NCI-H1092 treated with DMSO at 0.1 percent for 48 hours (cell line): ENCODE data around the gene TNRC6B.
"Not testable (repeated sequence)": the region's sequence is repeated elsewhere in the genome, so short reads cannot be mapped to it uniquely, and the experiment has no call there.

Experiments
- DNase-seq: peaks from one replicate; lab custom pipeline; 2025; lab: John Stamatoyannopoulos, UW

Gene TNRC6B

DNA sequence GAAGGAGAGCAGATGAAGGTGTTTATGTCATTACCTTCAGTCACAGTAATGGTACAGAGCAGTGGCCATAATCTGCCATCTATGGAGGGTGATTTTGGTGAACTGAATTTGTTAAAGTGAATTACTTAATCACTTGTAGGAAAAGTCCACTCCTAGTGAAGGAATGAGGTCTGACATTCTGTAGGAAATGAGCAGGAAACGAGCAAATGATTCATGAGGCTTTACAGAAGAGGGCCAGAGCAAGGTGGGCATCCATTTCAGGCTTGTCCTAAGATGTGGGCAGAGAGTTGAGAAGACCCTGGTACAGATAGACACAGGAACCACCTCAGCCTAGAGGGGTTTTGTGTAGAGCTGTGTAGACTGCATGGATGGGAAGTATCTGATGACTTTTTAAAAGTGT lies 186.7 kb downstream of the TNRC6B start:
- no peak for DNase-seq

DNA sequence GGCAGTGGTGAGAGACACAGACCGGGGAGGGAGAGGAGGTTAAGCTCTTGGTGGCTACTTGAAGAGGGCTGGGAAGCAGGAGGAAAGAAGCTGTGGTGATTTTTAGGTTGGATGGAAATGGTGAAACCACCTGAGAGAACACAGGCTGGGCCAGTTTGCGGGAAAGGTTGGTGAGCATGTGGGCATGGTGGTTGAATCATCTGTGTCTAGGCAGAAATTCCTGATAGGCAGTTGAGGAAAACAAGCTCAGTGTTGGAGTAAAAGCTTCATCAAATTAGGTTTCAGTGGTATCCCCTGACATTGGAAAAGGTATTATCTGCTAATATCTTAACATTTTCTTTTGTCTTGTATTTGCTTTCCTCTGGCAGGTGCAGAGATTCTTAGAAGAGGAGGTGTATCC lies 188.3 kb downstream of the TNRC6B start:
- DNase-seq: no peak

DNA sequence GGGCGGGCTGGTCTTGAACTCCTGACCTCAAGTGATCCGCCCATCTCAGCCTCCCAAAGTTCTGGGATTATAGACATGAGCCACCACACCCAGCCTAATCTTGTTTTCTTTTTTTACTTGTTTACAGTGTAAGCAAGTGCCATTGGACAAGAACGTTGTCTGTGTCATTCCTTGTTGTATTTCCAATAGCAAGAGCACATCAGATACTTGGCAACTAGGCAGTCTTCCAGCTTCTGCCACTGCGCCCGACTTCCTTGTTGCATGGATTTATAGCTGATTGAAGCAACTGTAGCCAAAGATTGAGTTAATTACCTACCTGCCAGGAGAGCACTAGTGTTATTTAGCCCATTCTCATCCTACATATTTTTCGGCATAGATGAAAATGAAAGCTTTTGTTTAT lies 189.6 kb downstream of the TNRC6B start:
- no peak for DNase-seq

DNA sequence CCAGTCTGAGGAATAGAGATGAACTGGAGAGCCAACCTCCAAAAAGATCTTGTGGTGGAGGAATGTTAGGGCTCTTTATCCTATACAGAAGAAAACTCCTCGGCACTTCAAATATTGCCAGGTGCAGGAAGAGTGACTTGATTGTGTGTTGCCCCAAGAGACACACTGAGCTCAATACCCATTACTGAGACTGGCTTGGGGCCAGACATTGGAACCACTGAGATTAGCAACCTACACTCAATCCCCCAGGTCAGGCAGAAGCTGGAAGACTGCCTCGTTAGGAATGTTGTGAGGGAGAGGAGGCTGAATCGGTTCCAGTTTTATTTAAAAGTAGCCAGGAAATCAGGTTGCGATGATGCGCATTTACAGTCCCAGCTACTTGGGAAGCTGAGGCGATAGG lies 190.3 kb downstream of the TNRC6B start:
- DNase-seq: no peak

DNA sequence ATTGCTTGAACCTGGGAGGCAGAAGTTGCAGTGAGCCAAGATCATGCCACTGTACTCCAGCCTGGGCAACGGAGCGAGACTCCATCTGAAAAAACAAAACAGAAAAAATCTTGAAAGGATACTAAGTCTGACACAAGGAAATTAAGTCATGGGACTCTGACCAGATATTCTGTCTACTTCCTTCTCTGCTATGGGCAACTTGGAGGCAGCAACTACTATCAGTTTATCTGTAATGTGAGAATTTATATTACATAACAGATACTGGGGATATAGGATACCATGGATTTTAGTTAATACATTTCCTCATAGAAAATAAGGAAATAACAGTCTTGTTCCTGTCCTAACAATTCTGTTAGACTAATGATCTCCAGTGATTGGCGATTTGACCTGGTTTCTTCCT lies 191.1 kb downstream of the TNRC6B start:
- DNase-seq: no peak

DNA sequence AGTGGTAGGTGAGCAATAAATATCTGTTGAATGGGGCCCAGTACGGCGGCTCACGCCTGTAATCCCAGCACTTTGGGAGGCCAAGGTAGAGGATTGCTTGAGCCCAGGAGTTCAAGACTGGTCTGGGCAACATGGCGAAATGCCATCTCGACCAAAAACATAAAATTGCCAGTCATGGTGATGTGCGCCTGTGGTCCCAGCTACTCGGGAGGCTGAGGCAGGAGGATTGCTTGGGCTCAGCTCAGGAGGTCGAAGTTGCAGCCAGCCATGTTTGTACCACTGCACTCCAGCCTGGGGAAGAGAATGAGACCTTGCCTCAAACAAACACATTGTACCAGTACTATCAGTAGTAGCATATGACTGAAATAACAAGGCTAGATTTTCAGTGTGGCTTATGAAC lies 196.8 kb downstream of the TNRC6B start:
- no peak for DNase-seq

DNA sequence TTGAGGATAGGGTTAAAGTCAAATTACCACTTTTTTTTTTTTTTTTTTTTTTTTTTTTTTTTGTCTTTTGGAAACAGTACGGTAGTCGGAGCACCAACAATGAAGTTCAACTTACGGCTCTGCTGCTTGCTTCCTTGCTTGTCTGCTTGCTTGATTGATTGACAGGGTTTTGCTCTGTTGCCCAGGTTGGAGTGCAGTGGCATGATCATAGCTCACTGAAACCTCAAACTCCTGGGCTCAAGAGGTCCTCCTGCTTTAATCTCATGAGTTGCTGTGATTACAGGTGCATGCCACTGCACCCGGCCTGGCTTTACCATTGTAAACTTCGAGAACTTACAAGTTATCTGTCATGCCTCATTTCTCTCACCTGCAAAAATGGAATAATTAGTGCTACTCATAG lies 198.4 kb downstream of the TNRC6B start:
- DNase-seq: no peak

DNA sequence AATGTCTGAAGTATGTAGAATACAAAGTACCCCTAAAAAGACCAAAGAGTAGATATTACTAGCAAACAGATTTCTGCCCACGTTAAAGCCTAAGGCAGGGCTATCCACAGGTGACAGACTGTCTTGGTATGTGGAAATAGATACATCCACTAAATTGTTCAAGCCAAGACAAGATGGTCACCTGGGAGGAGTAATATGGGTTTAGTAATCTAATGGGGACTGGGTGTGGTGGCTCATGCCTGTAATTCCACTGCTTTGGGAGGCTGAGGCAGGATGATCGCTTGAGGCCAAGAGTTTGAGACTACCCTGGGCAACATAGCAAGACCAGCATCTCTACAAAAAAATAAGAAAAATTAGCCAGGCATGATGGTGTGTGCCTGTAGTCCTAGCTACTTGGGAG lies 200.2 kb downstream of the TNRC6B start:
- DNase-seq: no peak

DNA sequence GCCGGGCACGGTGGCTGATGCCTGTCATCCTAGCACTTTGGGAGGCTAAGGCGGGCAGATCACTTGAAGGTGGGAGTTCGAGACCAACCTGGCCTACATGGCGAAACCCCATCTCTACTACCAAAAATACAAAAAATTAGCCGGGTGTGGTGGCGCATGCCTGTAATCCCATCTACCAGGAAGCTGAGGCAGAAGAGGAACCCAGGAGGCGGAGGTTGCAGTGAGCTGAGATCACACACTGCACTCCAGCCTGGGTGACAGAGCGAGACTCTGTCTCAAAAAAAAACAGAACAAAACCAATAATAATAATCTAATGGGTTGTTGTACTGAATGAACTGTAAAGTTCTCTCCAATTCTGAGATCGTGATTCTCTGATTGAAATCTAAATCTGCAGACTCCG lies 200.7 kb downstream of the TNRC6B start:
- not testable (repeated sequence) for DNase-seq

DNA sequence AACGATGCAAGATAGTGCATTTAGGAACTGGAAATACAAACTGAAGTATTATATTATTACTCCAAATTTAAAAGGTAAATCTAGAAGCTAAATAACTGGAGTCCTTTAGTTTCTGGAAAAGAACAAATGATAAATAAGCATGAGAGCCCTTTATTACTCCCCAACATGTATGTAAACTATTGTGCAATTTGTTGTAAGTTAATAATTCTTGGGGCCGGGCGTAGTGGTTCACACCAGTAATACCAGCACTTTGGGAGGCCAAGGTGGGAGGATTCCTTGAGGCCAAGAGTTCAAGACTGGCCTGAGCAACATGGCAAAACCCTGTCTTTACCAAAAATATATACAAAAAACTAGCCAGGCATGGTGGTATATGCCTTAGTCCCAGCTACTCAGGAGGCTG lies 203.7 kb downstream of the TNRC6B start:
- DNase-seq: no peak

DNA sequence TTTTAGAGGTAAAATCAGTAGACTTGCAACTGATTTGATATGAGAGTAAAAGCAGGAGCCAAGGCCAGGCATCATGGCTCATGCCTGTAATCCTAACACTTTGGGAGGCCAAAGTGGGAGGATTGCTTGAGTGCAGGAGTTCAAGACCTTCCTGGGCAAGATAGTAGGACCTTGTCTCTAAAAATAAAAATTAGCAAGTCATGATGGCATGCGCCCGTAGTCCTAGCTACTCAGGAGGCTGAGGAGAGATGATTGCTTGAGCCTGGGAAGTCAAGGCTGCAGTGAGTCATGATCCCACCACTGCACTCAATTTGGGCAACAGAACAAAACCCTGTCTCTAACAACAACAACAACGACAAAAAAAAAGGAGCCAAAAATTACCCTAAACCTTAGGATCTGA lies 206.2 kb downstream of the TNRC6B start:
- no peak for DNase-seq

DNA sequence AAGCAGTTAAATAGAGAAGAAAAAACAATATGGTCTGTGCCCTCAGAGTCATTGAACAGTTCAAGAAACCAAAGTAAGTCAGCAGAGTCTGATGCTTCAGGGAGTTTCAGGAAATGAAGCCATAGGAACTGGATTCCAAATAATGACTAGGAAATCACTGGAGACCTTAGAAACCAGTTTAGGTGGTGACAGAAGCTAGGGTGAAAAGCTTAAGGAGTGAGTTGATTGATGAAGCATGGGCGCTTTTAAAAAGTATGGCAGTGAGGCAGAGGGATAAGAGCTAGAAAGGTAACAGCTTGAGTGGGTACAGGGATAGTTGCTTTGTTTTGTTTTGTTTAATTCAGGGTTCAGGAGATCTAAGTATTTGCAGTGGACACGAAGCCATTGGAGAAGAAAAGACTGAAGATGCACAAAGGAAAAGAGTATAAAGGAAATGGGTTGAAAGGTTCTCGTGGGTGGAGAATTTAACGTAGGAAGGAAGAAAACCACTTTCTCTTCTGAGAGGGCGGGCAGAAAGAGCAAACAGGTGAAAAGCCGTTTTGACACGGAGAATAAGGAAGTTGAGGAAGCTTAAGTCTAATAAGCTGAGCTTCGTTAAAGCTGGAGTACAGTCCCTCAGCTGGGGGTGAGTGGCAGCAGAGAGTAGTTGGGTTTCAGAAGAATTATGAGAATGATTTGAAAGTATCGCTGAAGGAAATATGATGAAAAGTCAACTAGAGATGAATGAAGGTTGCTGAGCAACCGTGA lies 207.5 kb downstream of the TNRC6B start:
- no peak for DNase-seq
